ENCODE data around the gene ENSA.
A peak's percentile ranks its signal among the peaks of the same experiment; 100 is the strongest.
"Not testable (repeated sequence)": the region's sequence is repeated elsewhere in the genome, so short reads cannot be mapped to it uniquely, and the experiment has no call there.

ENSA gene

DNA sequence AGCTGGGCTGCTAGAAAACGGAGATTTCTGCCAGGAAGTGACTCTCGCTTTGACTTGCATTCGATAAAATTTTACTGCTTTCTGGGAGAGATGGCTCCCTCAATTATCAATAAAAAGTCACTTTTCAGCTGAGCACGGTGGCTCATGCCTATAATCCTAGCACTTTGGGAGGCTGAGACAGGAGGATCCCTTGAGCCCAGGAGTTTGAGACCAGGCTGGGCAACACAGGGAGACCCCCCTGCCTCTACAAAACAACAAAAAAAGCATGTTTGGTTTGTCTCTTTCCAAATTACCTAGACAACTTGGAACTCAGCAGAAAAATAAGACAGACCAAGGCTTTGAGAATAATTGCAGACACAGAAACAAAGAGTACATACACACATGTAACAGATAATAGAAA lies 12.9 kb upstream of the ENSA start:
- no peaks in the 10 kb centered on the region for H3K9me3 ChIP-seq (ENCODE audit: control insufficient read depth, insufficient read depth, low read depth, low read length)
- peak overlapping the region; percentile 99 for H3K27ac ChIP-seq (ENCODE audit: low read depth, low read length)
- peaks cover 23% of the 10 kb centered on the region for H3K36me3 ChIP-seq (ENCODE audit: control insufficient read depth, insufficient read depth, low read length)
- H3K4me3 ChIP-seq (ENCODE audit: low read depth, low read length) = peak overlapping the region; percentile 34; the same call in 1 of the 2 replicates
- no peaks in the 10 kb centered on the region for H3K27me3 ChIP-seq (ENCODE audit: control insufficient read depth, insufficient read depth, low read length)
- H3K4me1 ChIP-seq (ENCODE audit: control insufficient read depth, insufficient read depth, low read length) = peaks cover 30% of the 10 kb centered on the region
- peak overlapping the region; percentile 89 for H3K9ac ChIP-seq (ENCODE audit: low read length)

DNA sequence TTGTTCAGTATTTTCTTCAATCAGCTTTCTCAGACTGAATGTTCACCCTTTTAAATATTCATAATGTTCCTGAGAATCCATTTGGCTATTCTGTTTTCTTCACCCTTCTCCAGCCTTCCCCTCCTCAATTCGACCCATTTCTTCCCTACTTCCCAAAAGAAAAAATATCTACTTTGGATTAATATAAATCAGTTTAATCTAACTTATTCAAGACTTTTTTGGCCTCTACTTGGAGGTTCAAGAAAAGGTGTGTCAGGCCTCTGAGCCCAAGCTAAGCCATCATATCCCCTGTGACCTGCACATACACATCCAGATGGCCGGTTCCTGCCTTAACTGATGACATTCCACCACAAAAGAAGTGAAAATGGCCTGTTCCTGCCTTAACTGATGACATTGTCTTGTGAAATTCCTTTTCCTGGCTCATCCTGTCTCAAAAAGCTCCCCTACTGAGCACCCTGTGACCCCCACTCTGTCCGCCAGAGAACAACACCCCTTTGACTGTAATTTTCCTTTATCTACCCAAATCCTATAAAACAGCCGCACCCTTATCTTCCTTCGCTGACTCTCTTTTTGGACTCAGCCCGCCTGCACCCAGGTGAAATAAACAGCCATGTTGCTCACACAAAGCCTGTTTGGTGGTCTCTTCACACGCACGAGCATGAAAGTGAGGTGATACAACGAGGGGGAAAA lies 11.9 kb upstream of the ENSA start:
- not testable (repeated sequence) for H3K9me3 ChIP-seq (ENCODE audit: control insufficient read depth, insufficient read depth, low read depth, low read length); H3K27me3 ChIP-seq (ENCODE audit: control insufficient read depth, insufficient read depth, low read length)
- H3K27ac ChIP-seq (ENCODE audit: low read depth, low read length) = peak overlapping the region; percentile 99
- peaks cover 12% of the 10 kb centered on the region for H3K36me3 ChIP-seq (ENCODE audit: control insufficient read depth, insufficient read depth, low read length)
- peak overlapping the region; percentile 89 for H3K9ac ChIP-seq (ENCODE audit: low read length)
- H3K4me1 ChIP-seq (ENCODE audit: control insufficient read depth, insufficient read depth, low read length) = peaks cover 29% of the 10 kb centered on the region
- peak overlapping the region; percentile 34; the same call in 1 of the 2 replicates for H3K4me3 ChIP-seq (ENCODE audit: low read depth, low read length)

DNA sequence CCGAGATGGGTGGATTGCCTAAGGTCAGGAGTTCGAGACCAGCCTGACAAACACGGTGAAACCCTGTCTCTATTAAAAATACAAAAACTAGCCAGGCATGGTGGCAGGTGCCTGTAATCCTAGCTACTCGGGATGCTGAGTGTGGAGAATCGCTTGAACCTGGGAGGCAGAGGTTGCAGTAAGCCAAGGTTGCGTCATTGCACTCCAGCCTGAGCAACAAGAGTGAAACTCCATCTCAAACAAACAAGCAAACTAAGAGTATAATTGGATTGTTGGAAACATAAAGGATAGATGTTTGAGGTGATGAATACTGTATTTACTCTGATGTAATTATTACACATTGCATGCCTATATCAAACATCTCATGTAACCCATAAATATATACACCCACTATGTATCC lies 9.0 kb upstream of the ENSA start:
- not testable (repeated sequence) for H3K9ac ChIP-seq (ENCODE audit: low read length); H3K36me3 ChIP-seq (ENCODE audit: control insufficient read depth, insufficient read depth, low read length); H3K4me3 ChIP-seq (ENCODE audit: low read depth, low read length); H3K27ac ChIP-seq (ENCODE audit: low read depth, low read length); H3K9me3 ChIP-seq (ENCODE audit: control insufficient read depth, insufficient read depth, low read depth, low read length); H3K27me3 ChIP-seq (ENCODE audit: control insufficient read depth, insufficient read depth, low read length)
- H3K4me1 ChIP-seq (ENCODE audit: control insufficient read depth, insufficient read depth, low read length) = peaks cover 45% of the 10 kb centered on the region

DNA sequence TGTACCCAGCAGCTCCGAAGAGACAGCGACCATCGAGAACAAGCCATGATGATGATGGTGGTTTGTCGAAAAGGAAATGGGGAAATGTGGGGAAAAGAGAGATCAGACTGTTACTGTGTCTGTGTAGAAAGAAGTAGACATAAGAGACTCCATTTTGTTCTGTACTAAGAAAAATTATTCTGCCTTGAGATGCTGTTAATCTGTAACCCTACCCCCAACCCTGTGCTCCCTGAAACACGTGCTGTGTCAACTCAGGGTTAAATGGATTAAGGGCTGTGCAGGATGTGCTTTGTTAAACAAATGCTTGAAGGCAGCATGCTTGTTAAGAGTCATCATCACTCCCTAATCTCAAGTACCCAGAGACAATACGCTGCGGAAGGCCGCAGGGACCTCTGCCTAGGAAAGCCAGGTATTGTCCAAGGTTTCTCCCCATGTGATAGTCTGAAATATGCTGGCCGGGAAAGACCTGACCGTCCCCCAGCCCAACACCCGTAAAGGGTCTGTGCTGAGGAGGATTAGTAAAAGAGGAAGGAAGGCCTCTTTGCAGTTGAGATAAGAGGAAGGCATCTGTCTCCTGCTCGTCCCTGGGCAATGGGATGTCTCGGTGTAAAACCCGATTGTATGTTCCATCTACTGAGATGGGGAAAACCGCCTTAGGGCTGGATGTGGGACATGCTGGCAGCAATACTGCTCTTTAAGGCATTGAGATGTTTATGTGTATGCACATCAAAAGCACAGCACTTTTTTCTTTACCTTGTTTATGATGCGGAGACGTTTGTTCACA lies 5.6 kb upstream of the ENSA start:
- Histone ChIP-seq H3K4me3 (ENCODE audit: low read depth, low read length) (peak overlapping the region; percentile 24; the same call in 1 of the 2 replicates), H3K4me1 (ENCODE audit: control insufficient read depth, insufficient read depth, low read length) (peaks cover 57% of the 10 kb centered on the region), H3K9ac (ENCODE audit: low read length) (peak overlapping the region; percentile 87), H3K27ac (ENCODE audit: low read depth, low read length) (peak overlapping the region; percentile 95)
- H3K9me3 ChIP-seq (ENCODE audit: control insufficient read depth, insufficient read depth, low read depth, low read length); H3K27me3 ChIP-seq (ENCODE audit: control insufficient read depth, insufficient read depth, low read length); H3K36me3 ChIP-seq (ENCODE audit: control insufficient read depth, insufficient read depth, low read length): not testable (repeated sequence)

DNA sequence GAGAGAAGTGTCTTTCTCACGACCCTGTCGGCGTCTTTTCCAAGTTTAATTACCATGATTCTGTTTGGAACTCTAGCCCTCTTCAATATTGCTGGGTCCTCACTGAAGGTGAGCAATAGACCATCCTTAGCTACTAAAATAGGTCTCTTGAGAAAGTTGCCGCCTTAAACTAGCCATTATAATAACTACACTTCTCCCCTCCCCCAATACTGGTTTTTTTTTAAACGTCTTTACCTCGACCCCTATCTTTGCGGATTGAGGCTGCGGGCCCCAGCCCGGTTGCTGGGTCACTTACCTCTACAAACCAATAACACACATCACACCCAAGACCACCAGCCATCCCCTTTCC lies 672 bp downstream of the ENSA start:
- Histone ChIP-seq H3K36me3 (ENCODE audit: control insufficient read depth, insufficient read depth, low read length) (peaks cover 41% of the 10 kb centered on the region), H3K4me3 (ENCODE audit: low read depth, low read length) (peak overlapping the region; percentile 73), H3K9me3 (ENCODE audit: control insufficient read depth, insufficient read depth, low read depth, low read length) (no peaks in the 10 kb centered on the region), H3K9ac (ENCODE audit: low read length) (peak overlapping the region; percentile 97), H3K4me1 (ENCODE audit: control insufficient read depth, insufficient read depth, low read length) (peaks cover 35% of the 10 kb centered on the region), H3K27me3 (ENCODE audit: control insufficient read depth, insufficient read depth, low read length) (no peaks in the 10 kb centered on the region), H3K27ac (ENCODE audit: low read depth, low read length) (peak overlapping the region; percentile 67; the same call in 1 of the 2 replicates)

DNA sequence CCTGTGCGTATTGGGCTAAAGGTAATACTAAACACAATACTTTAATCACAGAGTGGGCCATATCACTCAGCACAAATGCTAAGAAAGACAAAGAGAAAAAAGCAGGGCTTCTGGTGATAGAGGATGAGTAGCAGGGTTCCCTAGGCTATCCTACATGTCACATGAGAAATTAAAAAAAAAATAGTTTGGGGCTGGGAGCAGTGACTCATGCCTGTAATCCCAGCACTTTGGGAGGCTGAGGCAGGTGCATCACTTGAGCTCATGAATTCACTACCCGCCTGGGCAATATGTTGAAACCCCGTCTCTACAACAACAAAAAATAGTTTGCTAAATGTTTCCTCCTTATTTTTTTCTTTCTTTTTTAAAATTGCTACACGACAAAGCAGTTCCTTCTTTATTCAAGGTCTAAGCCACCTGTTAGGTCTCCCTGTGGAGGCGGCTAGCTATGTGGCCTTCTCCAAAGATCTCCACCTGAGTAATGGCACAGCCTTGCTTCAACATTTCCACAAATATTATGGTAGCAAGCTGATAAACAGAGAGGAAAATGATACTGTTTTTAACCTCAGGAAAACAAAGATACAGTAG lies 1.5 kb downstream of the ENSA start:
- peak overlapping the region; percentile 73 for H3K4me3 ChIP-seq (ENCODE audit: low read depth, low read length)
- no peaks in the 10 kb centered on the region for H3K27me3 ChIP-seq (ENCODE audit: control insufficient read depth, insufficient read depth, low read length)
- H3K9ac ChIP-seq (ENCODE audit: low read length) = peak overlapping the region; percentile 97
- H3K36me3 ChIP-seq (ENCODE audit: control insufficient read depth, insufficient read depth, low read length) = peaks cover 48% of the 10 kb centered on the region
- peaks cover 34% of the 10 kb centered on the region for H3K4me1 ChIP-seq (ENCODE audit: control insufficient read depth, insufficient read depth, low read length)
- H3K27ac ChIP-seq (ENCODE audit: low read depth, low read length) = peak overlapping the region; percentile 67; the same call in 1 of the 2 replicates
- no peaks in the 10 kb centered on the region for H3K9me3 ChIP-seq (ENCODE audit: control insufficient read depth, insufficient read depth, low read depth, low read length)

DNA sequence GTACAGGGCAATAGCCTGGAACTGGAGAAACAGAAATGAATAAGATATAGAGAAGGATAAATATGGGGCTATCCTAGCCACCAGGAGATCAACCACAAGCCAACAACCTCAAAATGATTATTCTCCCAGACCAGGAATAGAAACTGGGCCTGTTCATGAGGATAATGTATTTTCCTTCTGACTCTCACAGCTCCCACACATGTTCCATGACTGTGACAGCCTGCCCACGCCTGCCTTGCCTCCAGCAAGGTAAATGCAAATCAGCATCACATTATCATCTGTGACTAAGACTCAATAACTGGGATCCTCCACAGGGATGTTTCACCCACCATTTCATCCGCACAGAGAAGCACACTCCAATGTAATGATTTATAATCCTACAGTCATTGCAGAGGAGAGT lies 3.3 kb downstream of the ENSA start:
- Histone ChIP-seq H3K36me3 (ENCODE audit: control insufficient read depth, insufficient read depth, low read length) (peaks cover 62% of the 10 kb centered on the region), H3K27ac (ENCODE audit: low read depth, low read length) (no peak overlapping the region), H3K4me3 (ENCODE audit: low read depth, low read length) (no peak overlapping the region), H3K9ac (ENCODE audit: low read length) (no peak overlapping the region), H3K4me1 (ENCODE audit: control insufficient read depth, insufficient read depth, low read length) (peaks cover 21% of the 10 kb centered on the region), H3K9me3 (ENCODE audit: control insufficient read depth, insufficient read depth, low read depth, low read length) (no peaks in the 10 kb centered on the region), H3K27me3 (ENCODE audit: control insufficient read depth, insufficient read depth, low read length) (no peaks in the 10 kb centered on the region)

DNA sequence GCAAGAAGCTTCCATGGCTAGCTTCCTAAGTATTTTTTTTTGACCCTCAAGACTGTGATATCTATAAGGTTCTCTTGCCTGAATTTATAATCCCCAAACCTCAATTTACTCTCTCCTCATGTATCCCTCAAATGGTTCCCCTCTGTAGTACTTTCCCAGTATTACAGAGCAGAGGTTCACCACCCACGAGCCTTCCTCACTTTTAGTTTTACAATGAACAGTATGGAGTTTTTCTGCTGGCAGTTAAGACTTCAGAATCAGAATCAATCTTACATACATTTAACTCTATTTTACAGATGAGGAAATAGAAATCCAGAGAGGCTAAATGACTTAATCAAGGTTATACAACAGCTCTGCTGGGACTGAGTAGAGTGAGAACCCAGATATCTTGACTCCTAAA lies 4.9 kb downstream of the ENSA start:
- Histone ChIP-seq H3K36me3 (ENCODE audit: control insufficient read depth, insufficient read depth, low read length) (peaks cover 77% of the 10 kb centered on the region), H3K4me1 (ENCODE audit: control insufficient read depth, insufficient read depth, low read length) (peaks cover 11% of the 10 kb centered on the region)

DNA sequence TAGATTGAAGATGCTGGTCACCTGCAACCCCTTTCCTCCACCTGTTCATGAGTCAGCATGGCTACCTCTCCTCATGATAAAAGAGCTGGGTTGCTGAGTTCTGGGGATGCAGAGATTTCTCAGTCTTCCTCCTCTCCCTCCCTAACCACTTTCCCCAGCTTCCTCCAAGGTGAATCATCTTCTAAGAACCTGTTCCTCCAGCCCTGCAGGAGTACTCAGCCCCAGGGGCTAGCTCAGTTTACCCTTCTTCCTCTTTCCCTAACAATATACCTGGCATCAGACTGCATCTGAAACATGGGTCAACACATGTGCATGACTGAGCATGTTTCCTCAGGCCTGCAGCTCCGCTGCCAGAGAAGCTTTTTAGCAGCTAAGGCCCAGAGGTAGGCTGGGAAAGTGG lies 5.3 kb downstream of the ENSA start:
- Histone ChIP-seq H3K36me3 (ENCODE audit: control insufficient read depth, insufficient read depth, low read length) (peaks cover 81% of the 10 kb centered on the region), H3K4me1 (ENCODE audit: control insufficient read depth, insufficient read depth, low read length) (peaks cover 11% of the 10 kb centered on the region)
- not testable (repeated sequence) for H3K27ac ChIP-seq (ENCODE audit: low read depth, low read length); H3K27me3 ChIP-seq (ENCODE audit: control insufficient read depth, insufficient read depth, low read length); H3K9ac ChIP-seq (ENCODE audit: low read length); H3K9me3 ChIP-seq (ENCODE audit: control insufficient read depth, insufficient read depth, low read depth, low read length); H3K4me3 ChIP-seq (ENCODE audit: low read depth, low read length)

More for the DNA sequence above, 4.9 kb downstream of the ENSA start:
- H3K9me3 ChIP-seq (ENCODE audit: control insufficient read depth, insufficient read depth, low read depth, low read length); H3K9ac ChIP-seq (ENCODE audit: low read length); H3K27me3 ChIP-seq (ENCODE audit: control insufficient read depth, insufficient read depth, low read length); H3K4me3 ChIP-seq (ENCODE audit: low read depth, low read length); H3K27ac ChIP-seq (ENCODE audit: low read depth, low read length): not testable (repeated sequence)

DNA sequence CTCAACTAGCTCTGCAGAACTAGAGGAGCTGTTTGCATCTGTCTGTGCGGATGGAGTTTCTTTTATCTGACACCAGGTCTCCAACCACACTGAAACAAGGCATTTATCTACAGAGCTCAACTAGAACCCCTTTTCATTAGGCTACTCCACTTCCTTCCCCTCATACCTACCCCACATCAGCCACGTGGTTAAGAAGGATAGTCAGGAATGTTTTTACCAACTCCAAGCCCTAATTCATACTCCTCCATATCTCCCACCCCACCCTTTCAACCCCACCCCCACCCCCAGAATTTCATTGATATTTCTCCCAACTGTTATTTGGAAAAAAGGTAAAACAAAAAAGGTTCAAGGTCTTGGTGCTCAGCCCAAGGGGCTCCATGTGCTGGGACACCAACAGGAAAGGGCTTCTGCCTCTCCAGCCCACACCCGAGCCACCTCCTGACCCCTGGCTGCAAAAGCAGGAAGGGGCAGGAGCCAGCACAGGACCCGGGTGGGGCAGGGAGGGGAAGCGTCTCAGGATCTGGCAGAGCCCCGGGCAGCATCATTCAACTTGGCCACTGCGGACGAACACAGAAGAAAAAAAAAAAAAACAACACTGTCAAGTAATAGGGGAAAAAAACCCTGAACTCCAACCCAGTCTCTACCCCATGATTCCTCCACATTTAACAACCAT lies 7.0 kb downstream of the ENSA start:
- Histone ChIP-seq H3K27ac (ENCODE audit: low read depth, low read length) (no peak overlapping the region), H3K27me3 (ENCODE audit: control insufficient read depth, insufficient read depth, low read length) (no peaks in the 10 kb centered on the region), H3K9ac (ENCODE audit: low read length) (no peak overlapping the region), H3K36me3 (ENCODE audit: control insufficient read depth, insufficient read depth, low read length) (peaks cover 91% of the 10 kb centered on the region), H3K4me3 (ENCODE audit: low read depth, low read length) (no peak overlapping the region), H3K9me3 (ENCODE audit: control insufficient read depth, insufficient read depth, low read depth, low read length) (no peaks in the 10 kb centered on the region), H3K4me1 (ENCODE audit: control insufficient read depth, insufficient read depth, low read length) (peaks cover 7% of the 10 kb centered on the region)

Measured in HUES6 (cell line).